Measurements from ENCODE around the gene EEIG1.
A peak's percentile ranks its signal among the peaks of the same experiment; 100 is the strongest.

The EEIG1 gene

GRCh38 chr9:127953768-127954505 is 26.9 kb downstream of the EEIG1 start:
- H3K27ac ChIP-seq: peak overlapping the region; percentile 61
- no peak for TF ChIP-seq CTCF (conservative IDR thresholded peaks at IDR 0.05)

DNA sequence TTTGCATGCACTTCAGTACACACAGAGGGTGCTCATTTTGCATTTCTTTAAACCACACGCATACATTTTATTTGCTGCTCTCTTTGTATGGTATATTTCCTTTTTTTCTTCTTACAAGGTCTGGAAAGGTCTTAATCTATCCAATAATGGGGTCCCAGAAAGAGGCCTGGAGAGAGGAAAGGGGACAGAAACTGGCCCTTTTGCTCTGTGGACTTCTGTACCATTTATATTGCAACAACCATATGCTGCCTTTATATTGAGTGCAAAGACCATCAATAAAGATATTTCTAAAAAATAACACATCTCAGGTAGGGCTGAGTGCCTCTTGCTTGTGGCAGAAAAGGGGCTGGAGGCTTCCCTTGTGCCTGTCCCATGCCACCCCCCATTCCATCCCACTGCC is 27.6 kb downstream of the EEIG1 start:
- H3K27ac ChIP-seq: peak overlapping the region; percentile 61; the same call in 1 of the 2 replicates
- no peak for TF ChIP-seq CTCF (conservative IDR thresholded peaks at IDR 0.05)

- TF ChIP-seq CTCF (conservative IDR thresholded peaks at IDR 0.05): no peak
- H3K27ac ChIP-seq: peak overlapping the region; percentile 7; the same call in 1 of the 2 replicates
Observed at GRCh38 chr9:127950513-127951289, 30.1 kb downstream of the EEIG1 start.

- no peak for TF ChIP-seq CTCF (conservative IDR thresholded peaks at IDR 0.05)
- H3K27ac ChIP-seq: no peak overlapping the region
Observed at GRCh38 chr9:127949827-127950512, 30.8 kb downstream of the EEIG1 start.

DNA sequence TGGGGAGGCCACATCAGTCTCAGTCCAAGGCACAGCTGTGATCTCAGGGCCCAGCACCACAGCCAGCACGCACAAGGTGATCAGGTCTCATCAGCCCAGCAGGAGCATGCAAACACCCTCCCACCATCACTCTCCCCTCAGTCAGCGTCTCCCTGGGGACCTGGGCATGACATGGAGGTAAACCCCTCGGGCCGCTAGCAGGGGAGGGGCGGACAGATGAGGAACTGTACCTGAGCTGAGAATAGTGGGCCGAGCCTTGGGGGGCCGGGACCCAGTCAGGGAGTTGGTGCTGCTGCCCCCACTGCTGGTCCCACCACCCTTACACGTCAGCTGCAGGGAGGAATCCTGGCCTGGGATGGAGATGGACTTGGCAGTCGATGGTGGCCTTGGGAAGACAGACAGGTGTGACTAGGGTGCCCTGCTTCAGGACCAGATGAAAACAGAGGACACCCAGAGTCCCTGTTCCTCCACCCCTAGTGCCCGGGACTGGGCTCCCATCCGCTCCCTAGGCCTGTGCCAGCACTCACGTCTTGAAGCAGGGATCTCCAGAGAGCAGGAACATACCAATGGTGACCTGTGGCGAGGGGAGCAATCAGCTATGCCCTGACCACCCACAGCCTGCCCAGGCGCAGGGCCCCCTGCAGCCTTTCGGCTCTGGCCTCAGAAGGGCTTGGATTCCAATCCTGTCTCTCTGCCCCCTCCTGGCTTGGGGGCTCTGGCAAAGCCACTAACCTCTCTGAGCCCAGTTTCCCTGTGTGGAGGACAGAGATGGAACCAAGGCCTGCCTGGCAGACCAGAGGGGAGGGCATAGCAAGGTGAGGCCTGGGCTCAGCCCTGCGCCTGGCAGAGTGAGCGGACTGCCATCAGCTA is 32.7 kb downstream of the EEIG1 start:
- no peak for TF ChIP-seq CTCF (conservative IDR thresholded peaks at IDR 0.05)
- H3K27ac ChIP-seq: peak overlapping the region; percentile 15; the same call in 1 of the 2 replicates

GRCh38 chr9:127946728-127947127 is 34.1 kb downstream of the EEIG1 start:
- H3K27ac ChIP-seq: peak overlapping the region; percentile 27
- TF ChIP-seq CTCF (conservative IDR thresholded peaks at IDR 0.05): no peak
